SK-N-SH (cell line): Measurements from ENCODE around the gene EDN3. TPM values are rescaled to one million over a fixed set of nuclear protein-coding genes. Genes with fewer than 3 reads are reported as not detected.

Experiments used
- CTCF ChIA-PET: fragments of 300-600, 350-600 bp; formaldehyde crosslinking; extraction: SDS; loops from one replicate; lab custom pipeline; 2021; lab: Yijun Ruan, JAX
- POLR2A ChIA-PET: fragments of 350-600 bp; sonication (Branson Sonifier 250); formaldehyde crosslinking; extraction: SDS; loops from one replicate; lab custom pipeline; 2020; ENCODE audit warnings: antibody characterized with exemption, inconsistent platforms; lab: Yijun Ruan, JAX
- DNase-seq: peaks from one replicate; pipeline ENCODE4 v3.0.0; 2012
- H2AFZ ChIP-seq: fragments of 200-600 bp; sonication (generic); 2 replicates; pipeline ENCODE4 v1.8.1; 2016; ENCODE audit warnings: antibody characterized with exemption, mild to moderate bottlenecking, low read depth
- H3F3A ChIP-seq: fragments of 200-600 bp; sonication (generic); replicated peaks from 2 replicates; pipeline ENCODE3; 2016; ENCODE audit warnings: antibody characterized with exemption, mild to moderate bottlenecking; ENCODE audit not compliant: insufficient read depth
- H3K27ac ChIP-seq, 2 experiments: fragments of 200-500 bp in 1 of 2; fragments of 200-600 bp in 1 of 2; sonication (Bioruptor generic) in 1 of 2; sonication (generic), shearing (Covaris generic) in 1 of 2; 2 replicates each; pipeline versions ENCODE4 v1.5.1 to v1.6.1; 2014 to 2016; ENCODE audit warnings: low read depth in 2 of 2, inconsistent platforms in 1 of 2, low read length in 1 of 2, mild to moderate bottlenecking in 1 of 2, mixed read lengths in 1 of 2
- H3K27me3 ChIP-seq: fragments of 200-600 bp; sonication (generic), shearing (Covaris generic); 2 replicates; pipeline ENCODE4 v1.6.1; 2016; ENCODE audit warnings: mixed run types; ENCODE audit not compliant: insufficient read depth
- H3K36me3 ChIP-seq, 2 experiments: fragments of 200-500 bp in 1 of 2; fragments of 200-600 bp in 1 of 2; sonication (Bioruptor generic) in 1 of 2; sonication (generic) in 1 of 2; replicated peaks in 1 of 2; 2 replicates each; pipeline versions ENCODE3 to v1.5.1; 2014 to 2016; ENCODE audit warnings: low read length in 1 of 2, mild to moderate bottlenecking in 1 of 2; ENCODE audit not compliant: insufficient read depth in 2 of 2, control insufficient read depth in 1 of 2
- H3K4me1 ChIP-seq, 2 experiments: fragments of 200-500 bp in 1 of 2; fragments of 200-600 bp in 1 of 2; sonication (Bioruptor generic) in 1 of 2; sonication (generic), shearing (Covaris generic) in 1 of 2; 2 replicates each; pipeline versions ENCODE4 v1.5.1 to v1.6.1; 2014 to 2016; ENCODE audit warnings: low read depth in 1 of 2, low read length in 1 of 2, mixed run types in 1 of 2; ENCODE audit not compliant: insufficient read depth in 2 of 2, control insufficient read depth in 1 of 2
- H3K4me2 ChIP-seq: fragments of 200-600 bp; sonication (generic), shearing (Covaris generic); 2 replicates; pipeline ENCODE4 v1.6.1; 2017; ENCODE audit warnings: mixed run types
- H3K4me3 ChIP-seq, 2 experiments: fragments of 200-500 bp in 1 of 2; fragments of 200-600 bp in 1 of 2; sonication (Bioruptor generic) in 1 of 2; sonication (generic), shearing (Covaris generic) in 1 of 2; 2 replicates each; pipeline versions ENCODE4 v1.5.1 to v1.8.1; 2014 to 2016; ENCODE audit warnings: low read depth in 2 of 2, inconsistent platforms in 1 of 2, low read length in 1 of 2, mild to moderate bottlenecking in 1 of 2, mixed read lengths in 1 of 2, moderate library complexity in 1 of 2
- H3K79me2 ChIP-seq: fragments of 200-600 bp; sonication (generic); 2 replicates; pipeline ENCODE4 v1.8.1; 2017; ENCODE audit warnings: mild to moderate bottlenecking; ENCODE audit not compliant: insufficient read depth
- H3K9ac ChIP-seq: fragments of 200-600 bp; sonication (generic); 2 replicates; pipeline ENCODE4 v1.6.1; 2017; ENCODE audit warnings: mixed run types
- H3K9me2 ChIP-seq: fragments of 200-600 bp; sonication (generic); 2 replicates; pipeline ENCODE4 v1.6.1; 2017; ENCODE audit warnings: mixed run types
- H3K9me3 ChIP-seq: fragments of 200-600 bp; sonication (generic); 2 replicates; pipeline ENCODE4 v1.6.1; 2017; ENCODE audit warnings: mixed run types, mild to moderate bottlenecking, moderate library complexity
- H4K20me1 ChIP-seq: fragments of 200-600 bp; sonication (generic); 2 replicates; pipeline ENCODE4 v1.6.1; 2017; ENCODE audit warnings: mild to moderate bottlenecking, mixed run types; ENCODE audit not compliant: insufficient read depth
- CHD2 ChIP-seq: fragments of 150-350 bp; IDR thresholded peaks from 2 replicates; pipeline ENCODE4 v1.6.1; 2018; ENCODE audit warnings: low read length; ENCODE audit not compliant: partially characterized antibody
- ELF1 ChIP-seq: IDR thresholded peaks from 2 replicates; pipeline ENCODE4 v1.4.0; 2012
- EZH2phosphoT487 ChIP-seq: fragments of 200-600 bp; sonication (generic); IDR thresholded peaks from 2 replicates; pipeline ENCODE4 v1.6.1; 2017; ENCODE audit warnings: low read depth, mixed run types, mild to moderate bottlenecking, antibody characterized with exemption, moderate library complexity, borderline replicate concordance
- FOSL2 ChIP-seq: IDR thresholded peaks from 2 replicates; pipeline ENCODE4 v1.4.0; 2012; ENCODE audit warnings: low read depth, mild to moderate bottlenecking, moderate library complexity, borderline replicate concordance
- GATA2 ChIP-seq: sonication (generic); formaldehyde crosslinking; IDR thresholded peaks from 2 replicates; pipeline ENCODE4 v1.5.0; 2020; ENCODE audit warnings: mild to moderate bottlenecking, missing genetic modification reagents
- JUND ChIP-seq: IDR thresholded peaks from 2 replicates; pipeline ENCODE4 v1.4.0; 2012
- MXI1 ChIP-seq: IDR thresholded peaks from 2 replicates; pipeline ENCODE4 v1.6.1; 2012; ENCODE audit warnings: mild to moderate bottlenecking, low read depth, low read length, improper control_type of control experiment
- NFIC ChIP-seq: IDR thresholded peaks from 2 replicates; pipeline ENCODE4 v1.4.0; 2012; ENCODE audit warnings: borderline replicate concordance
- NRF1 ChIP-seq: IDR thresholded peaks from 2 replicates; pipeline ENCODE4 v1.6.1; 2012; ENCODE audit warnings: low read depth, mild to moderate bottlenecking, low read length
- SMC3 ChIP-seq: IDR thresholded peaks from 2 replicates; pipeline ENCODE4 v1.6.1; 2012; ENCODE audit warnings: low read depth, low read length, improper control_type of control experiment
- TCF12 ChIP-seq: IDR thresholded peaks from 2 replicates; pipeline ENCODE4 v1.4.0; 2012
- YY1 ChIP-seq: IDR thresholded peaks from 2 replicates; pipeline ENCODE4 v1.4.0; 2012; ENCODE audit warnings: low read depth, mild to moderate bottlenecking
- WGBS: methylation state at CpG from one replicate; pipeline ENCODE4 v1.1.6; 2017; ENCODE audit warnings: low lambda C conversion rate; 5-methylcytosine and 5-hydroxymethylcytosine counted together
- polyA plus RNA-seq, 3 experiments: library from polyadenylated mRNA; depleted of rRNA; stranded (reverse); fragments of >200 nt; gene quantifications; 2 replicates each; pipeline ENCODE4 v1.2.3, GENCODE V29; 2012
- TF ChIP-seq, protein P1 (sequence below): IDR thresholded peaks from 2 replicates; pipeline ENCODE4 v1.4.0; 2012; ENCODE audit warnings: low read depth, borderline replicate concordance
- TF ChIP-seq, protein P2 (sequence below): IDR thresholded peaks from 2 replicates; pipeline ENCODE4; 2012
- TF ChIP-seq, protein P3 (sequence below): fragments of 150-350 bp; IDR thresholded peaks from 2 replicates; pipeline ENCODE4 v1.6.1; 2017; ENCODE audit warnings: antibody characterized with exemption, low read length, low read depth, borderline replicate concordance
- TF ChIP-seq, protein P4 (sequence below): fragments of 200-600 bp; sonication (generic); IDR thresholded peaks from 2 replicates; pipeline ENCODE4 v1.6.1; 2017; ENCODE audit warnings: antibody characterized with exemption, mild to moderate bottlenecking, moderate library complexity

The EDN3 gene
- polyA plus RNA-seq, 1 of the 3 experiments (the other 2 are of a cell fraction): 0.02 TPM

DNA sequence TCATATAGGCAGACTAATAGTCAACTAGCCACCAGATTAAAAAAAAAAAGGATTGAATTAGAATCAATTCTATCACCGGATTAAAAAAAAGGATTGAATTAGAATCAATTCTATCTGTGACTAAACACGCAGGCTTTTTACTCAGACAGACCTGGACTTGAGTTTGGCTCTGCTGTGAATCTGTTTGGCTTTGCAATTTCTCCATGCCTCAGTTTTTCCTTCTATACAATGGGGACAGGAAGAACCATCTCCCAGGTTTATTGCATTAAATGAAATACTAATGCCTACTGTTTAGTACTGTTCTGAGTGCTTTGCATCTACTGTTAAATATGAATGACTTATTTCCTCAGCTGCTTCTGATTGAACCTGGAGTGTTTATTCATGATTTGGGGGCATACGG is 30.0 kb upstream of the EDN3 start:
- Histone ChIP-seq H3F3A (no peaks in the 10 kb centered on the region), H3K4me2 (no peak overlapping the region), H3K27me3 (no peaks in the 10 kb centered on the region; the same call in 1 of the 2 replicates), H2AFZ (no peak overlapping the region), H4K20me1 (no peaks in the 10 kb centered on the region), H3K79me2 (no peaks in the 10 kb centered on the region), H3K36me3 (no peaks in the 10 kb centered on the region), H3K9me2 (no peaks in the 10 kb centered on the region), H3K9ac (no peak overlapping the region), H3K9me3 (no peaks in the 10 kb centered on the region), H3K4me3 (no peak overlapping the region), H3K27ac (no peak overlapping the region), H3K4me1 (peaks cover 0 to 3% of the 10 kb centered on the region in 2 experiments; a peak in 1 of 4 replicates)
- no peak for TF ChIP-seq FOSL2
- no peak for TF ChIP-seq YY1
- WGBS: 69% methylated on average over 3 of the region's 3 CpGs
- ChIA-PET CTCF (interaction anchor here (1.7 to 3.4 kb wide), 3 partner anchors 15 to 225 kb away, joined by 3 to 11 read pairs (median 7); no protein-coding TSS in a partner anchor), POLR2A (no interaction called here)
- DNase-seq: no peak

DNA sequence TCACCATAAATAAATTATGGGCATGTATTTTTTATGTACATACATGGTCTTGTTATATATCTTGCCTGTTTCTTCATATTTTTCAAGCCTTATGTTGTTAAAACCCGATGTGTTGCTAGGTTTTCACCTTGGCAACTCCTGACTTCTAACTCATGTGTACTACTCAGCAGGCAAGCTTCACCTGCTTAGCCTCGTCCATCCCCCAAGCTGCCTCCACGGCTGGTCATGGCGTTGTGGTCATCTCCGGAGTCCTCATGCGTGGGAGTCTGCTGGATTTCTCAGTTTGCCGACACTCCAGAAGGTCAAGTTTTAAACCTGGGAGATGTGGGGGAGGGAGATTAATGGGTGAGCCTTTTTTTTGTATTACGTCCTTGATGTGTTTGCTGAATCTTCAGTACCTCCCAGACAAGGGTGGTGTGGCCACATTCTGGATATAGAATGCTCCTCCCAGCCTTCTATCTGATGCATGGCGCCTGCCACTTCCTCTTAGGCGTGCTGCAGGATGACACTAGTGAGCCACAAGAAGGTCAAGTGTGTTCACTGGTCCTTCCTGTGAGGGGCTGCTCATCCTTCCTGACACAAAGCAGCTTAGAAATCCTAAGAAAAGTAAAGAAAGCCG is 26.6 kb upstream of the EDN3 start:
- Histone ChIP-seq H3K79me2 (no peaks in the 10 kb centered on the region), H3K4me1 (peaks cover 0 to 3% of the 10 kb centered on the region in 2 experiments; a peak in 1 of 4 replicates), H3F3A (no peaks in the 10 kb centered on the region), H3K27ac (no peak overlapping the region), H3K4me2 (no peak overlapping the region), H3K9ac (no peak overlapping the region), H2AFZ (no peak overlapping the region), H3K36me3 (no peaks in the 10 kb centered on the region), H3K9me2 (no peaks in the 10 kb centered on the region), H4K20me1 (no peaks in the 10 kb centered on the region), H3K27me3 (no peaks in the 10 kb centered on the region; the same call in 1 of the 2 replicates), H3K4me3 (no peak overlapping the region), H3K9me3 (no peaks in the 10 kb centered on the region)
- DNase-seq: no peak
- CTCF ChIA-PET: interaction anchor here (1.1 kb wide), 1 partner anchor 13 kb away, joined by 3 read pairs; no protein-coding TSS in a partner anchor
- WGBS: 46% methylated on average over 11 of the region's 11 CpGs
- POLR2A ChIA-PET: no interaction called here
- TF ChIP-seq NFIC: no peak
- no peak for TF ChIP-seq JUND

DNA sequence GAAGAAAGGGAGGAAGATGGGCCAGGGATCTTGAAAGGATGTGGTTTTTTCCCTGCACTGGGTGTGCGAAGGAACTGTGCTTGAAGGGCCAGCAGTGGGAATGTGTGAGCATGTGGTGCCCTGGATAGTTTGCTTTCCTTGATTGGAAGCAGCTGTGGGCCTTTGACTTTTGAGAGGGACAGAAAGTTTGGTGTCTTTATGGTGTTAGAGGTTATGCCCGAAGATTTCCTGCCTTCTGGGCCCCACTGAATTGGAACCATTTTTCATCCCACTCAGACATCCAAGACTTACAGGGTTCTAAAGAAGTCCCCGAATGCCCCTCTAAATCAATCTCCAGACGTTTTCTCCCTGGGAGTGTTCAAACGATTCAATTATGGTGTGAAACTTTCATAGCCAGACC is 23.5 kb upstream of the EDN3 start:
- no peaks in the 10 kb centered on the region for H3F3A ChIP-seq
- no peak overlapping the region for H3K9ac ChIP-seq
- CTCF ChIA-PET: interaction anchor here (0.6 to 1.2 kb wide), 2 partner anchors 93 to 127 kb away, joined by 3 to 4 read pairs; no protein-coding TSS in a partner anchor
- POLR2A ChIA-PET: no interaction called here
- no peaks in the 10 kb centered on the region for H3K36me3 ChIP-seq
- H2AFZ ChIP-seq: no peak overlapping the region
- no peak overlapping the region for H3K4me3 ChIP-seq
- H3K9me3 ChIP-seq: no peaks in the 10 kb centered on the region
- WGBS: 32% methylated on average over 5 of the region's 5 CpGs
- no peaks in the 10 kb centered on the region for H4K20me1 ChIP-seq
- H3K79me2 ChIP-seq: no peaks in the 10 kb centered on the region
- H3K27me3 ChIP-seq: no peaks in the 10 kb centered on the region
- H3K27ac ChIP-seq: no peak overlapping the region
- H3K9me2 ChIP-seq: no peaks in the 10 kb centered on the region
- H3K4me1 ChIP-seq: no peaks in the 10 kb centered on the region; a peak in 1 of 4 replicates
- H3K4me2 ChIP-seq: no peak overlapping the region
- DNase-seq: no peak
- TF ChIP-seq JUND: no peak
- TF ChIP-seq SMC3: no peak
- no peak for TF ChIP-seq GATA2 (CRISPR knock-in tag)
- TF ChIP-seq, protein P1, sequence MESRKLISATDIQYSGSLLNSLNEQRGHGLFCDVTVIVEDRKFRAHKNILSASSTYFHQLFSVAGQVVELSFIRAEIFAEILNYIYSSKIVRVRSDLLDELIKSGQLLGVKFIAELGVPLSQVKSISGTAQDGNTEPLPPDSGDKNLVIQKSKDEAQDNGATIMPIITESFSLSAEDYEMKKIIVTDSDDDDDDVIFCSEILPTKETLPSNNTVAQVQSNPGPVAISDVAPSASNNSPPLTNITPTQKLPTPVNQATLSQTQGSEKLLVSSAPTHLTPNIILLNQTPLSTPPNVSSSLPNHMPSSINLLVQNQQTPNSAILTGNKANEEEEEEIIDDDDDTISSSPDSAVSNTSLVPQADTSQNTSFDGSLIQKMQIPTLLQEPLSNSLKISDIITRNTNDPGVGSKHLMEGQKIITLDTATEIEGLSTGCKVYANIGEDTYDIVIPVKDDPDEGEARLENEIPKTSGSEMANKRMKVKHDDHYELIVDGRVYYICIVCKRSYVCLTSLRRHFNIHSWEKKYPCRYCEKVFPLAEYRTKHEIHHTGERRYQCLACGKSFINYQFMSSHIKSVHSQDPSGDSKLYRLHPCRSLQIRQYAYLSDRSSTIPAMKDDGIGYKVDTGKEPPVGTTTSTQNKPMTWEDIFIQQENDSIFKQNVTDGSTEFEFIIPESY: no peak
- TF ChIP-seq, protein P2, sequence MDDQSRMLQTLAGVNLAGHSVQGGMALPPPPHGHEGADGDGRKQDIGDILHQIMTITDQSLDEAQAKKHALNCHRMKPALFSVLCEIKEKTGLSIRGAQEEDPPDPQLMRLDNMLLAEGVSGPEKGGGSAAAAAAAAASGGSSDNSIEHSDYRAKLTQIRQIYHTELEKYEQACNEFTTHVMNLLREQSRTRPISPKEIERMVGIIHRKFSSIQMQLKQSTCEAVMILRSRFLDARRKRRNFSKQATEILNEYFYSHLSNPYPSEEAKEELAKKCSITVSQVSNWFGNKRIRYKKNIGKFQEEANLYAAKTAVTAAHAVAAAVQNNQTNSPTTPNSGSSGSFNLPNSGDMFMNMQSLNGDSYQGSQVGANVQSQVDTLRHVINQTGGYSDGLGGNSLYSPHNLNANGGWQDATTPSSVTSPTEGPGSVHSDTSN: no peak
- TF ChIP-seq NFIC: no peak
- TF ChIP-seq ELF1: no peak
- no peak for TF ChIP-seq NRF1
- TF ChIP-seq, protein P3, sequence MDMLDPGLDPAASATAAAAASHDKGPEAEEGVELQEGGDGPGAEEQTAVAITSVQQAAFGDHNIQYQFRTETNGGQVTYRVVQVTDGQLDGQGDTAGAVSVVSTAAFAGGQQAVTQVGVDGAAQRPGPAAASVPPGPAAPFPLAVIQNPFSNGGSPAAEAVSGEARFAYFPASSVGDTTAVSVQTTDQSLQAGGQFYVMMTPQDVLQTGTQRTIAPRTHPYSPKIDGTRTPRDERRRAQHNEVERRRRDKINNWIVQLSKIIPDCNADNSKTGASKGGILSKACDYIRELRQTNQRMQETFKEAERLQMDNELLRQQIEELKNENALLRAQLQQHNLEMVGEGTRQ: no peak
- TF ChIP-seq, protein P4, sequence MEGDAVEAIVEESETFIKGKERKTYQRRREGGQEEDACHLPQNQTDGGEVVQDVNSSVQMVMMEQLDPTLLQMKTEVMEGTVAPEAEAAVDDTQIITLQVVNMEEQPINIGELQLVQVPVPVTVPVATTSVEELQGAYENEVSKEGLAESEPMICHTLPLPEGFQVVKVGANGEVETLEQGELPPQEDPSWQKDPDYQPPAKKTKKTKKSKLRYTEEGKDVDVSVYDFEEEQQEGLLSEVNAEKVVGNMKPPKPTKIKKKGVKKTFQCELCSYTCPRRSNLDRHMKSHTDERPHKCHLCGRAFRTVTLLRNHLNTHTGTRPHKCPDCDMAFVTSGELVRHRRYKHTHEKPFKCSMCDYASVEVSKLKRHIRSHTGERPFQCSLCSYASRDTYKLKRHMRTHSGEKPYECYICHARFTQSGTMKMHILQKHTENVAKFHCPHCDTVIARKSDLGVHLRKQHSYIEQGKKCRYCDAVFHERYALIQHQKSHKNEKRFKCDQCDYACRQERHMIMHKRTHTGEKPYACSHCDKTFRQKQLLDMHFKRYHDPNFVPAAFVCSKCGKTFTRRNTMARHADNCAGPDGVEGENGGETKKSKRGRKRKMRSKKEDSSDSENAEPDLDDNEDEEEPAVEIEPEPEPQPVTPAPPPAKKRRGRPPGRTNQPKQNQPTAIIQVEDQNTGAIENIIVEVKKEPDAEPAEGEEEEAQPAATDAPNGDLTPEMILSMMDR: no peak
- no peak for TF ChIP-seq MXI1
- TF ChIP-seq CHD2: no peak
- no peak for TF ChIP-seq TCF12
- no peak for TF ChIP-seq EZH2phosphoT487
